ENCODE results near the gene PLEKHG3. TPM values are rescaled to one million over a fixed set of nuclear protein-coding genes. Genes with fewer than 3 reads are reported as not detected.

The PLEKHG3 gene
- total and polyA plus RNA-seq, 2 of the 4 experiments (the other 2 are of a cell fraction): 8.2 to 8.4 TPM

- Histone ChIP-seq H2BK15ac (ENCODE audit: low read depth, low read length) (no peak overlapping the region), H2AFZ (replicated peaks; ENCODE audit: low read length, poor library complexity) (no peak overlapping the region), H2AK5ac (ENCODE audit: low read depth, low read length) (no peak overlapping the region), H3K4ac (ENCODE audit: low read depth, low read length) (no peak overlapping the region), H2BK20ac (ENCODE audit: low read depth, low read length) (no peak overlapping the region), H4K8ac (ENCODE audit: low read depth in 2 of 2, low read length in 2 of 2) (no peak overlapping the region), H2BK5ac (ENCODE audit: low read depth, low read length, poor library complexity, severe bottlenecking) (no peak overlapping the region), H2BK120ac (ENCODE audit: low read depth, low read length) (no peak overlapping the region), H3K4me3 (ENCODE audit: insufficient read depth, low read depth, low read length) (no peak overlapping the region), H3K9me1 (ENCODE audit: insufficient read depth, low read length) (peaks cover 3% of the 10 kb centered on the region; the same call in 1 of the 2 replicates), H3K79me1 (ENCODE audit: low read depth in 1 of 2, low read length in 2 of 2) (no peaks in the 10 kb centered on the region), H3K14ac (replicated peaks; ENCODE audit: low read depth, low read length) (no peak overlapping the region), H3K27me3 (ENCODE audit: control insufficient read depth, insufficient read depth, low read length) (peaks cover 19% of the 10 kb centered on the region), H2AK9ac (replicated peaks; ENCODE audit: low read depth, low read length, poor library complexity) (no peak overlapping the region), H4K91ac (ENCODE audit: insufficient read depth, low read depth, low read length) (no peak overlapping the region), H3K4me1 (ENCODE audit: control insufficient read depth, insufficient read depth, low read length) (no peaks in the 10 kb centered on the region), H3K27ac (ENCODE audit: insufficient read depth, low read length) (no peak overlapping the region), H3K36me3 (ENCODE audit: control insufficient read depth, insufficient read depth, low read length) (no peaks in the 10 kb centered on the region), H3K4me2 (ENCODE audit: low read depth, low read length) (no peak overlapping the region), H3K18ac (ENCODE audit: low read depth, low read length) (no peak overlapping the region), H3K9me3 (ENCODE audit: control insufficient read depth, insufficient read depth, low read length) (no peaks in the 10 kb centered on the region), H4K20me1 (ENCODE audit: insufficient read depth, low read length) (no peaks in the 10 kb centered on the region), H4K5ac (ENCODE audit: low read depth, low read length) (no peak overlapping the region), H3K9ac (ENCODE audit: low read depth, low read length) (no peak overlapping the region), H3K56ac (ENCODE audit: extremely low read depth, insufficient read depth, low read length) (no peak overlapping the region), H3K23ac (ENCODE audit: low read depth, low read length) (no peak overlapping the region)
- intact Hi-C loops (cut with micrococcal nuclease) (no loop called here), in situ Hi-C loops (cut with MboI; ENCODE audit: low sequenced_read_pairs) (no loop called here), dilution Hi-C loops (cut with HindIII; ENCODE audit: low sequenced_read_pairs, unreplicated experiment) (no loop called here)
- DNase-seq: no peak
- no peak for ATAC-seq (ENCODE audit: low read depth)
- WGBS, 2 experiments (ENCODE audit: extremely low coverage in 2 of 2, insufficient read length in 1 of 2): 100% methylated on average over 1 of the region's 3 CpGs; no CpG with 5 or more reads in 1 of the 2 experiments
- CTCF ChIA-PET: interaction anchor here (3.4 kb wide), 1 partner anchor 90 kb away, joined by 9 read pairs; no protein-coding TSS in a partner anchor
- no TSS peak for BruUV-seq (replicated peaks)
- TF ChIP-seq RAD21 (IDR thresholded peaks at IDR 0.05; ENCODE audit: low read length) (no peak), MAZ (IDR thresholded peaks at IDR 0.05; ENCODE audit: borderline replicate concordance, low read depth, low read length) (no peak), CEBPB (IDR thresholded peaks at IDR 0.05; ENCODE audit: low read depth, low read length) (no peak), USF2 (IDR thresholded peaks at IDR 0.05; ENCODE audit: low read depth, low read length) (no peak), FOS (IDR thresholded peaks at IDR 0.05; ENCODE audit: low read depth, low read length) (no peak), RFX5 (IDR thresholded peaks at IDR 0.05; ENCODE audit: low read depth, low read length) (no peak), POLR2A (IDR thresholded peaks at IDR 0.05; ENCODE audit: low read depth, low read length) (no peak), MXI1 (IDR thresholded peaks at IDR 0.05; ENCODE audit: borderline replicate concordance, low read depth, low read length) (no peak), CHD1 (IDR thresholded peaks at IDR 0.05; ENCODE audit: low read depth, low read length) (no peak), MAFK (IDR thresholded peaks at IDR 0.05; ENCODE audit: low read depth, low read length) (no peak), ELK1 (IDR thresholded peaks at IDR 0.05; ENCODE audit: borderline replicate concordance, low read depth, low read length) (no peak), NFE2L2 (IDR thresholded peaks at IDR 0.05; ENCODE audit: low read depth, low read length) (no peak), SMC3 (IDR thresholded peaks at IDR 0.05; ENCODE audit: low read depth, low read length) (no peak), BHLHE40 (IDR thresholded peaks at IDR 0.05; ENCODE audit: low read depth, low read length) (no peak)
- POLR2A ChIA-PET (ENCODE audit: unreplicated experiment): no interaction called here
Measured at GRCh38 chr14:64675312-64675711, 28.9 kb upstream of the PLEKHG3 start.
